ENCODE measurements around the gene MYH16. TPM values are rescaled to one million over a fixed set of nuclear protein-coding genes. Genes with fewer than 3 reads are reported as not detected.
"Not testable (repeated sequence)": the region's sequence is repeated elsewhere in the genome, so short reads cannot be mapped to it uniquely, and the experiment has no call there.

Gene MYH16
- total RNA-seq, result not detected
- long read RNA-seq, result 0 reads

GRCh38 chr7:99272476-99273045 is at the start of gene MYH16:
TSS of gene MYH16 (plus strand) at chr7:99272839.
- DNase-seq (no peak), ATAC-seq (no peak)
- TF ChIP-seq POLR2A (IDR thresholded peaks at IDR 0.05), result no peak
- TF ChIP-seq CTCF (IDR thresholded peaks at IDR 0.05), result no peak
- H3K36me3 ChIP-seq, result no peaks in the 10 kb centered on the region
- no peaks in the 10 kb centered on the region for H3K9me3 ChIP-seq
- no peaks in the 10 kb centered on the region for H3K4me1 ChIP-seq
- H3K27ac ChIP-seq, result no peak within 1 kb of the TSS
- H3K27me3 ChIP-seq, result no peaks in the 10 kb centered on the region
- H3K4me3 ChIP-seq, result no peak within 1 kb of the TSS
- WGBS (ENCODE audit: insufficient coverage, low coverage, low lambda C conversion rate, missing lambda C conversion rate), result 80% methylated on average over 1 of the region's 2 CpGs
- intact Hi-C loops (cut with DNase I), result no loop called here

- intact Hi-C loops (cut with DNase I); H3K9me3 ChIP-seq; H3K36me3 ChIP-seq; H3K4me3 ChIP-seq; H3K4me1 ChIP-seq; H3K27me3 ChIP-seq; H3K27ac ChIP-seq: not testable (repeated sequence)
- ATAC-seq, result peak in 2 of 4 donors; percentile 50 to 96
- peak in 1 of 3 donors; percentile 36 for DNase-seq
- WGBS (ENCODE audit: insufficient coverage, low coverage, low lambda C conversion rate, missing lambda C conversion rate), result 66% methylated on average over 14 of the region's 15 CpGs
Observed at GRCh38 chr7:99224263-99224898, 48.3 kb upstream of the MYH16 start.

- no peak for DNase-seq
- H3K36me3 ChIP-seq, result no peaks in the 10 kb centered on the region
- 78% methylated on average over 2 of the region's 2 CpGs for WGBS (ENCODE audit: insufficient coverage, low coverage, low lambda C conversion rate, missing lambda C conversion rate)
- H3K27me3 ChIP-seq, result no peaks in the 10 kb centered on the region
- no peaks in the 10 kb centered on the region for H3K4me1 ChIP-seq
- intact Hi-C loops (cut with DNase I), result no loop called here
- ATAC-seq, result no peak
- H3K4me3 ChIP-seq, result no peak overlapping the region
- no peaks in the 10 kb centered on the region for H3K9me3 ChIP-seq
- no peak for TF ChIP-seq CTCF (IDR thresholded peaks at IDR 0.05)
- no peak for TF ChIP-seq POLR2A (IDR thresholded peaks at IDR 0.05)
- H3K27ac ChIP-seq, result no peak overlapping the region
Observed at GRCh38 chr7:99224899-99225265, 47.8 kb upstream of the MYH16 start.

- Histone ChIP-seq H3K4me3 (no peak overlapping the region), H3K36me3 (no peaks in the 10 kb centered on the region), H3K9me3 (no peaks in the 10 kb centered on the region), H3K27ac (no peak overlapping the region), H3K27me3 (no peaks in the 10 kb centered on the region), H3K4me1 (no peaks in the 10 kb centered on the region)
- WGBS (ENCODE audit: insufficient coverage, low coverage, low lambda C conversion rate, missing lambda C conversion rate), result 85% methylated on average over 4 of the region's 4 CpGs
- DNase-seq, result no peak
- intact Hi-C loops (cut with DNase I), result no loop called here
- no peak for ATAC-seq
- TF ChIP-seq CTCF (IDR thresholded peaks at IDR 0.05) (no peak), POLR2A (IDR thresholded peaks at IDR 0.05) (no peak)
Observed at GRCh38 chr7:99229234-99229633, 43.4 kb upstream of the MYH16 start.

- Histone ChIP-seq H3K9me3 (no peaks in the 10 kb centered on the region), H3K36me3 (no peaks in the 10 kb centered on the region), H3K27me3 (no peaks in the 10 kb centered on the region), H3K4me3 (no peak overlapping the region), H3K27ac (no peak overlapping the region), H3K4me1 (no peaks in the 10 kb centered on the region)
- TF ChIP-seq POLR2A (IDR thresholded peaks at IDR 0.05) (no peak), CTCF (IDR thresholded peaks at IDR 0.05) (no peak)
- WGBS (ENCODE audit: insufficient coverage, low coverage, low lambda C conversion rate, missing lambda C conversion rate), result 61% methylated on average over 4 of the region's 9 CpGs
- DNase-seq, result no peak
- intact Hi-C loops (cut with DNase I), result no loop called here
- ATAC-seq, result no peak
Observed at GRCh38 chr7:99232082-99232770, 40.4 kb upstream of the MYH16 start.

- ATAC-seq; H3K4me1 ChIP-seq; H3K9me3 ChIP-seq; intact Hi-C loops (cut with DNase I); H3K27ac ChIP-seq; H3K4me3 ChIP-seq; DNase-seq; H3K27me3 ChIP-seq; H3K36me3 ChIP-seq: not testable (repeated sequence)
- 70% methylated on average over 2 of the region's 4 CpGs for WGBS (ENCODE audit: insufficient coverage, low coverage, low lambda C conversion rate, missing lambda C conversion rate)
Observed at GRCh38 chr7:99232955-99233354, 39.7 kb upstream of the MYH16 start.
